Breast epithelium (tissue), 4 donors: Measurements from ENCODE around the gene GCC1. TPM values are rescaled to one million over a fixed set of nuclear protein-coding genes. Genes with fewer than 3 reads are reported as not detected.
A peak's percentile ranks its signal among the peaks of the same experiment; 100 is the strongest.

Experiments used
- DNase-seq, 2 donors: peaks; one replicate each; pipeline ENCODE4 v3.0.0-alpha.2; 2019; ENCODE audit warnings: low spot score in 2 of 2
- H3K27ac ChIP-seq, 2 donors: fragments of 200-600 bp; sonication (generic) in 1 of 2; one replicate each; pipeline ENCODE4 v1.5.1; 2016 to 2019; ENCODE audit warnings: mild to moderate bottlenecking in 1 of 2
- H3K27me3 ChIP-seq, 2 donors: fragments of 200-600 bp; sonication (generic) in 1 of 2; one replicate each; pipeline versions ENCODE4 v1.5.1 to v1.6.0; 2017 to 2019; ENCODE audit warnings: control low read depth in 1 of 2, mild to moderate bottlenecking in 1 of 2
- H3K36me3 ChIP-seq: fragments of 200-600 bp; one replicate; pipeline ENCODE4 v1.5.1; 2019
- H3K4me1 ChIP-seq, 2 donors: fragments of 200-600 bp; sonication (generic); one replicate each; pipeline ENCODE4 v1.5.1; 2016 to 2019; ENCODE audit warnings: control low read depth in 1 of 2
- H3K4me3 ChIP-seq, 3 donors: fragments of 200-600 bp; sonication (generic); 1 replicate in 2 of 3; 2 replicates in 1 of 3; pipeline ENCODE4 v1.5.1; 2016 to 2019; ENCODE audit warnings: mild to moderate bottlenecking in 3 of 3, moderate library complexity in 2 of 3
- H3K9me3 ChIP-seq, 2 donors: fragments of 200-600 bp; sonication (generic) in 1 of 2; one replicate each; pipeline ENCODE4 v1.5.1; 2016 to 2019; ENCODE audit warnings: control low read depth in 1 of 2
- CTCF ChIP-seq, 3 donors: fragments of 450-650 bp; IDR thresholded peaks; one replicate each; pipeline ENCODE4 v1.5.1; 2016 to 2017; ENCODE audit warnings: antibody characterized with exemption in 3 of 3, mild to moderate bottlenecking in 3 of 3, moderate library complexity in 3 of 3
- POLR2A ChIP-seq: fragments of 450-650 bp; IDR thresholded peaks from one replicate; pipeline ENCODE4 v1.6.1; 2016; ENCODE audit warnings: antibody characterized with exemption, mild to moderate bottlenecking, moderate library complexity
- POLR2AphosphoS5 ChIP-seq, 3 donors: sonication (generic); formaldehyde crosslinking; IDR thresholded peaks; one replicate each; pipeline ENCODE4 v1.6.1; 2017; ENCODE audit warnings: antibody characterized with exemption in 3 of 3
- intact Hi-C: fragments of 100-400 bp; cut with DNase I; formaldehyde crosslinking; loops from one replicate; pipeline ENCODE4 v1.15.1; 2023; ENCODE audit warnings: low total_unique reads
- total RNA-seq, 3 donors: library from RNA; depleted of rRNA; stranded (reverse); fragments of >200 nt; gene quantifications; one replicate each; pipeline ENCODE4 v1.1.0, GENCODE V29; 2016

Gene GCC1
- total RNA-seq, 3 donors from 2014 or later, result 17.8 to 23.6 (median 19.0) TPM

DNA sequence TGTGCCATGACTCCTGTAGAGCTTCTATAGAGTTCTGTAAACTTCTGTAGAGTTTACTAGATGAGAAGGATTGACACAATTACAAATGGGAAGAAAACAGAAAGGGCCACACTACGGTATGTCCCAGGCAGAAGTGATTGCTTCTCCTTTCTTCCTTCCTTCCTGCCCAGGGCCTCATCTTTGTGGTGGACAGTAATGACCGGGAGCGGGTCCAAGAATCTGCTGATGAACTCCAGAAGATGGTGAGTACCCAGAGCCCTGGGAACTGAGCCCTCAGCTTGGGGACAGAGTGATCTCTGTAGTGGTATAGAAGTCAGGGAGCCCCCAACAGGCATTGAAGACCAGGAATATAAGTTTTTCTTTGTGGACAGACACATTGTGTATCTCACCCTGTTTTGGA is 4.5 kb upstream of the GCC1 start:
- Histone ChIP-seq H3K4me1 (no peaks in the 10 kb centered on the region), H3K9me3 (no peaks in the 10 kb centered on the region), H3K27me3 (no peaks in the 10 kb centered on the region), H3K4me3 (peak overlapping the region in 1 of 3 donors; percentile 91), H3K36me3 (no peaks in the 10 kb centered on the region), H3K27ac (peak overlapping the region in 1 of 2 donors; percentile 89)
- no peak for DNase-seq
- TF ChIP-seq POLR2AphosphoS5 (IDR thresholded peaks at IDR 0.05) (no peak), CTCF (IDR thresholded peaks at IDR 0.05) (no peak), POLR2A (no peak)
- intact Hi-C loops, result no loop called here

DNA sequence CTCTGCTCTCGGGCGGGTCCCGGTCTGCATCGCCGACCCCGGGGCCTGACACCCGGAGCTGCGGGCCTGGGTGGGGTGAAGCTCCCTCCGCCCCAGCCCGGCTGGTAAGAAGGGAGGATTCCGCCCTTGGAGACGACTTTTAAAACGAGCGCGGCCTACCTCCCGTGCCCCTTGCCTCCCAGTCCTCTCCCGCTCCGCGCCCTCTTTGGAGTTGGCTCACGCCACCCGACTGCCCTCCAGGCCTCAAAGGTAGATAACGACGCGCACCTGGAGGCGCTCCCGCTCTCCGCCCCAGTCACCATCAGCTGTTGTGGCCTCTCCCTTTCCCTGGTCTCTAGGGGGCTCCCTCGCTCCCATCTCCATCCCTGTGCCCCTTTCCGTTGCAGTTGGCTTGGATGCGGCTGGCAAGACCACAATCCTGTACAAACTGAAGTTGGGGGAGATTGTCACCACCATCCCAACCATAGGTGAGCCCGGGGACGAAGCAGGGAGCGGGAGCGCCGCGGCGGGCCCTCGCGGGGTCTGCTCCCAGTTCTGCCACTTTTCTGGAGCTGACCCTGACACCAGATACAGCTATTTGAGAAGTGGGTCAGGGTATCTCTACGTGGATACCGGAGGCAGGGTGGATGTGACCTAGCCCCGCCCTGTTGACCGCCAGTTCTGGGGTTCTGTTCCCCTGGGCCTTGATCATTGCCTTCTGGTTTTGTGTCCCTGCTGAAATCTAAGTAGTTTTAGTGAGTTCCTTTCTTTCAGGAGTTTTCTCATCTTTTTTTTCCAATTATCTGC is 3.5 kb upstream of the GCC1 start:
- Histone ChIP-seq H3K36me3 (no peaks in the 10 kb centered on the region), H3K9me3 (no peaks in the 10 kb centered on the region), H3K27ac (peak overlapping the region; percentile 89 to 90), H3K4me1 (peaks cover 0 to 8% of the 10 kb centered on the region in 2 donors), H3K4me3 (peak overlapping the region; percentile 91 to 99 (median 94)), H3K27me3 (no peaks in the 10 kb centered on the region)
- TF ChIP-seq POLR2A (no peak), CTCF (IDR thresholded peaks at IDR 0.05) (no peak), POLR2AphosphoS5 (IDR thresholded peaks at IDR 0.05) (no peak)
- peak; percentile 33 to 61 for DNase-seq
- intact Hi-C loops, result no loop called here

DNA sequence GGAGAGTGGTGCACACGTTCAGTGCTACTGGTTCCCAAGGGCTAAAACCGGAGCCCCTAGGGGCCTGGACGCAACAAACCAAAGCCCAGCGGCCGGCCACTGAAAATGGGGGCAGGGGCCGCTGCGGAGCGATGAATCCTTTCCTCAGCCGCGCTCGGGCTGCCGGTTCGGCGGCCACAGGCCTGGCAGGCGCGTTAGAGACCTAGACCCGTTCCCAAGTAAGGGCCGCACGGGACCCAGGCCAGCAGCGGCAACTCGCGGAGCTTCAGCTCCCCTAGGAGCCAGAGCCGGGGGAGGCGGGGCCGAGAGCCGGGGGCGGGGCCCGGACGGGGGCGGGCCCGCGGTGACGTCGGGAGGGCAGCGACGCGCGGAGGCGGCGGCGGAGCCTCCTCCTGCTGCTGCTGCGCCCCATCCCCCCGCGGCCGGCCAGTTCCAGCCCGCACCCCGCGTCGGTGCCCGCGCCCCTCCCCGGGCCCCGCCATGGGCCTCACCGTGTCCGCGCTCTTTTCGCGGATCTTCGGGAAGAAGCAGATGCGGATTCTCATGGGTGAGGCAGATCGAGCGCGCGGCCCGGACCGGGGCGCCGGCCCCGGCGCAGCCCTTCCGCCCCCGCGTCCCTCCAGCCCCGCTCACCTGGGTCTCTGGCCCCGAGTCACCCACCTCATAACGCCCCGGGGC is 2.8 kb upstream of the GCC1 start, which contains the start of gene ARF5:
Gene ARF5, plus strand, starts transcription at position 393 of the 678 bp plus-strand sequence. Its CDS starts 88 bp downstream, at position 481.
- H3K36me3 ChIP-seq, result no peaks in the 10 kb centered on the region
- peak; percentile 55 to 82 (median 71) for TF ChIP-seq POLR2AphosphoS5 (IDR thresholded peaks at IDR 0.05)
- TF ChIP-seq POLR2A, result no peak
- no peak for TF ChIP-seq CTCF (IDR thresholded peaks at IDR 0.05)
- H3K27me3 ChIP-seq, result no peaks in the 10 kb centered on the region
- H3K27ac ChIP-seq, result peak within 1 kb of the TSS; percentile 89 to 90
- H3K9me3 ChIP-seq, result no peaks in the 10 kb centered on the region
- H3K4me3 ChIP-seq, result peak within 1 kb of the TSS; percentile 91 to 99 (median 94)
- intact Hi-C loops, result no loop called here
- peak; percentile 86 for DNase-seq
- peaks cover 0 to 13% of the 10 kb centered on the region in 2 donors for H3K4me1 ChIP-seq

- no peaks in the 10 kb centered on the region for H3K36me3 ChIP-seq
- peak overlapping the region; percentile 91 to 99 (median 94) for H3K4me3 ChIP-seq
- H3K9me3 ChIP-seq, result no peaks in the 10 kb centered on the region
- DNase-seq, result peak in 1 of 2 donors; percentile 30
- no peaks in the 10 kb centered on the region for H3K27me3 ChIP-seq
- peak in 1 of 3 donors; percentile 14 for TF ChIP-seq POLR2AphosphoS5 (IDR thresholded peaks at IDR 0.05)
- TF ChIP-seq POLR2A, result no peak
- no peak for TF ChIP-seq CTCF (IDR thresholded peaks at IDR 0.05)
- intact Hi-C loops, result no loop called here
- H3K4me1 ChIP-seq, result peaks cover 0 to 13% of the 10 kb centered on the region in 2 donors
- peak overlapping the region; percentile 89 to 90 for H3K27ac ChIP-seq
Measured at GRCh38 chr7:127587663-127588018, 2.2 kb upstream of the GCC1 start.

GRCh38 chr7:127586346-127586745 is 950 bp upstream of the GCC1 start:
- TF ChIP-seq POLR2AphosphoS5 (IDR thresholded peaks at IDR 0.05), result no peak
- no peak for TF ChIP-seq POLR2A
- no peak for TF ChIP-seq CTCF (IDR thresholded peaks at IDR 0.05)
- H3K36me3 ChIP-seq, result no peaks in the 10 kb centered on the region
- no peaks in the 10 kb centered on the region for H3K27me3 ChIP-seq
- DNase-seq, result no peak
- intact Hi-C loops, result no loop called here
- H3K27ac ChIP-seq, result peak overlapping the region in 1 of 2 donors; percentile 92
- H3K9me3 ChIP-seq, result no peaks in the 10 kb centered on the region
- no peak overlapping the region for H3K4me3 ChIP-seq
- H3K4me1 ChIP-seq, result peaks cover 0 to 13% of the 10 kb centered on the region in 2 donors
